Liver (tissue), 3 donors: ENCODE measurements around the gene GPR15.

Source experiments
- FOXA2 ChIP-seq: IDR thresholded peaks from 2 replicates; pipeline ENCODE4 v1.6.1; 2016; ENCODE audit warnings: antibody characterized with exemption
- GABPA ChIP-seq, 2 donors: IDR thresholded peaks in 1 of 2; conservative IDR thresholded peaks in 1 of 2; 2 replicates each; pipeline ENCODE4 v1.6.1; 2016; ENCODE audit warnings: antibody characterized with exemption in 2 of 2, mild to moderate bottlenecking in 1 of 2, moderate library complexity in 1 of 2
- HNF4G ChIP-seq: IDR thresholded peaks from 2 replicates; pipeline ENCODE4 v1.6.1; 2016; ENCODE audit warnings: antibody characterized with exemption
- NR2F2 ChIP-seq: IDR thresholded peaks from 2 replicates; pipeline ENCODE4 v1.6.1; 2016; ENCODE audit warnings: antibody characterized with exemption
- RAD21 ChIP-seq, 2 donors: IDR thresholded peaks; 2 replicates each; pipeline ENCODE4 v1.6.1; 2016; ENCODE audit warnings: antibody characterized with exemption in 2 of 2, mild to moderate bottlenecking in 2 of 2
- TAF1 ChIP-seq: conservative IDR thresholded peaks from 2 replicates; pipeline ENCODE4 v1.6.1; 2016; ENCODE audit warnings: antibody characterized with exemption, mild to moderate bottlenecking
- YY1 ChIP-seq: IDR thresholded peaks from 2 replicates; pipeline ENCODE4 v1.6.1; 2016; ENCODE audit warnings: antibody characterized with exemption, mild to moderate bottlenecking
- TF ChIP-seq, protein P1 (sequence below): fragments of 150-350 bp; IDR thresholded peaks from 2 replicates; pipeline ENCODE4 v1.5.1; 2017; ENCODE audit warnings: improper control_type of control experiment, low read depth, low read length; ENCODE audit not compliant: missing input control
- TF ChIP-seq, protein P2 (sequence below): IDR thresholded peaks from 2 replicates; pipeline ENCODE4 v1.6.1; 2016; ENCODE audit warnings: antibody characterized with exemption
- TF ChIP-seq, protein P3 (sequence below): IDR thresholded peaks from 2 replicates; pipeline ENCODE4 v1.6.1; 2016; ENCODE audit warnings: antibody characterized with exemption, mild to moderate bottlenecking
- TF ChIP-seq, protein P4 (sequence below): IDR thresholded peaks from 2 replicates; pipeline ENCODE4 v1.6.1; 2016; ENCODE audit warnings: antibody characterized with exemption
- TF ChIP-seq, protein P5 (sequence below): IDR thresholded peaks from 2 replicates; pipeline ENCODE4 v1.6.1; 2016; ENCODE audit warnings: antibody characterized with exemption
- donor health status: healthy.
- donor health status: healthy.

DNA sequence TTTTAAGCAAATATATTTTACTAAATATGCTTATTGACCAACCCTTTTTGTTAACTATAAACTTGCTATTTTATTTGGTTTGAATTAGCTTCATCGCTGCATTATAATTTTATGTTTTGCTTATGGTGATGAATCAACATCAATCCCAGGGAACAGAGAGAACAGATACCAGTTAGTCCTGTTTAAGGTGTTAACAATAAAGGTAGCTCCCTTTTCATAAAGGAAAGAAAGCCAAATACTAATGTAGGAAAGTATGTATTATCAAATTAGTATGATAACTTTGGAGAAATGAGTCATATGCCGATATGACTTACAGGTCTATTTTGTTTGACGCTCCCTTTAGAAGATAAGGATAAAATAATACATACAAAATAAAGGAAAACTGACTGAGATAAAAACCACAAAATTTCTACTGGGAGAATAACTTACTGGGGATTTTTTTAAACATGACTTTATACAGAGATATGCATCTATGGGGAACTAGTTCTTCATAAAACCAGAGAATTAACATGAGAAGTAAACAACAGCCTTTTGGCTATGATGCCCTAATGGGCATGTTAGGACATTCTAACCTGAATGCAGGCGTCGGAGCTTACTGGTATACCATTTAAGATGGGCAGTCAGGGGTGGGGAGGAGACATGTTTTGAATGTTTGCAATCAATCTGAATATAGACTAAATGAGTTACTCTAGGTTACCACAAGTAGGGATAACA, 29.8 kb upstream of the GPR15 start:
- TF ChIP-seq, protein P1, sequence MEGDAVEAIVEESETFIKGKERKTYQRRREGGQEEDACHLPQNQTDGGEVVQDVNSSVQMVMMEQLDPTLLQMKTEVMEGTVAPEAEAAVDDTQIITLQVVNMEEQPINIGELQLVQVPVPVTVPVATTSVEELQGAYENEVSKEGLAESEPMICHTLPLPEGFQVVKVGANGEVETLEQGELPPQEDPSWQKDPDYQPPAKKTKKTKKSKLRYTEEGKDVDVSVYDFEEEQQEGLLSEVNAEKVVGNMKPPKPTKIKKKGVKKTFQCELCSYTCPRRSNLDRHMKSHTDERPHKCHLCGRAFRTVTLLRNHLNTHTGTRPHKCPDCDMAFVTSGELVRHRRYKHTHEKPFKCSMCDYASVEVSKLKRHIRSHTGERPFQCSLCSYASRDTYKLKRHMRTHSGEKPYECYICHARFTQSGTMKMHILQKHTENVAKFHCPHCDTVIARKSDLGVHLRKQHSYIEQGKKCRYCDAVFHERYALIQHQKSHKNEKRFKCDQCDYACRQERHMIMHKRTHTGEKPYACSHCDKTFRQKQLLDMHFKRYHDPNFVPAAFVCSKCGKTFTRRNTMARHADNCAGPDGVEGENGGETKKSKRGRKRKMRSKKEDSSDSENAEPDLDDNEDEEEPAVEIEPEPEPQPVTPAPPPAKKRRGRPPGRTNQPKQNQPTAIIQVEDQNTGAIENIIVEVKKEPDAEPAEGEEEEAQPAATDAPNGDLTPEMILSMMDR: no peak
- TF ChIP-seq YY1 (no peak), RAD21 (IDR thresholded peaks at IDR 0.05) (no peak), TAF1 (no peak), FOXA2 (no peak), GABPA (IDR thresholded peaks at IDR 0.05 in 1 of 2, conservative IDR thresholded peaks at IDR 0.05 in 1 of 2) (no peak), NR2F2 (no peak), HNF4G (no peak)
- TF ChIP-seq, protein P2, sequence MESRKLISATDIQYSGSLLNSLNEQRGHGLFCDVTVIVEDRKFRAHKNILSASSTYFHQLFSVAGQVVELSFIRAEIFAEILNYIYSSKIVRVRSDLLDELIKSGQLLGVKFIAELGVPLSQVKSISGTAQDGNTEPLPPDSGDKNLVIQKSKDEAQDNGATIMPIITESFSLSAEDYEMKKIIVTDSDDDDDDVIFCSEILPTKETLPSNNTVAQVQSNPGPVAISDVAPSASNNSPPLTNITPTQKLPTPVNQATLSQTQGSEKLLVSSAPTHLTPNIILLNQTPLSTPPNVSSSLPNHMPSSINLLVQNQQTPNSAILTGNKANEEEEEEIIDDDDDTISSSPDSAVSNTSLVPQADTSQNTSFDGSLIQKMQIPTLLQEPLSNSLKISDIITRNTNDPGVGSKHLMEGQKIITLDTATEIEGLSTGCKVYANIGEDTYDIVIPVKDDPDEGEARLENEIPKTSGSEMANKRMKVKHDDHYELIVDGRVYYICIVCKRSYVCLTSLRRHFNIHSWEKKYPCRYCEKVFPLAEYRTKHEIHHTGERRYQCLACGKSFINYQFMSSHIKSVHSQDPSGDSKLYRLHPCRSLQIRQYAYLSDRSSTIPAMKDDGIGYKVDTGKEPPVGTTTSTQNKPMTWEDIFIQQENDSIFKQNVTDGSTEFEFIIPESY: no peak
- TF ChIP-seq, protein P3, sequence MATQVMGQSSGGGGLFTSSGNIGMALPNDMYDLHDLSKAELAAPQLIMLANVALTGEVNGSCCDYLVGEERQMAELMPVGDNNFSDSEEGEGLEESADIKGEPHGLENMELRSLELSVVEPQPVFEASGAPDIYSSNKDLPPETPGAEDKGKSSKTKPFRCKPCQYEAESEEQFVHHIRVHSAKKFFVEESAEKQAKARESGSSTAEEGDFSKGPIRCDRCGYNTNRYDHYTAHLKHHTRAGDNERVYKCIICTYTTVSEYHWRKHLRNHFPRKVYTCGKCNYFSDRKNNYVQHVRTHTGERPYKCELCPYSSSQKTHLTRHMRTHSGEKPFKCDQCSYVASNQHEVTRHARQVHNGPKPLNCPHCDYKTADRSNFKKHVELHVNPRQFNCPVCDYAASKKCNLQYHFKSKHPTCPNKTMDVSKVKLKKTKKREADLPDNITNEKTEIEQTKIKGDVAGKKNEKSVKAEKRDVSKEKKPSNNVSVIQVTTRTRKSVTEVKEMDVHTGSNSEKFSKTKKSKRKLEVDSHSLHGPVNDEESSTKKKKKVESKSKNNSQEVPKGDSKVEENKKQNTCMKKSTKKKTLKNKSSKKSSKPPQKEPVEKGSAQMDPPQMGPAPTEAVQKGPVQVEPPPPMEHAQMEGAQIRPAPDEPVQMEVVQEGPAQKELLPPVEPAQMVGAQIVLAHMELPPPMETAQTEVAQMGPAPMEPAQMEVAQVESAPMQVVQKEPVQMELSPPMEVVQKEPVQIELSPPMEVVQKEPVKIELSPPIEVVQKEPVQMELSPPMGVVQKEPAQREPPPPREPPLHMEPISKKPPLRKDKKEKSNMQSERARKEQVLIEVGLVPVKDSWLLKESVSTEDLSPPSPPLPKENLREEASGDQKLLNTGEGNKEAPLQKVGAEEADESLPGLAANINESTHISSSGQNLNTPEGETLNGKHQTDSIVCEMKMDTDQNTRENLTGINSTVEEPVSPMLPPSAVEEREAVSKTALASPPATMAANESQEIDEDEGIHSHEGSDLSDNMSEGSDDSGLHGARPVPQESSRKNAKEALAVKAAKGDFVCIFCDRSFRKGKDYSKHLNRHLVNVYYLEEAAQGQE: no peak
- TF ChIP-seq, protein P4, sequence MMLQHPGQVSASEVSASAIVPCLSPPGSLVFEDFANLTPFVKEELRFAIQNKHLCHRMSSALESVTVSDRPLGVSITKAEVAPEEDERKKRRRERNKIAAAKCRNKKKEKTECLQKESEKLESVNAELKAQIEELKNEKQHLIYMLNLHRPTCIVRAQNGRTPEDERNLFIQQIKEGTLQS: no peak
- TF ChIP-seq, protein P5, sequence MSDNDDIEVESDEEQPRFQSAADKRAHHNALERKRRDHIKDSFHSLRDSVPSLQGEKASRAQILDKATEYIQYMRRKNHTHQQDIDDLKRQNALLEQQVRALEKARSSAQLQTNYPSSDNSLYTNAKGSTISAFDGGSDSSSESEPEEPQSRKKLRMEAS: no peak
